Endometrial microvascular endothelial cells (primary cell): Measurements from ENCODE around the gene ATP2B2. TPM values are rescaled to one million over a fixed set of nuclear protein-coding genes. Genes with fewer than 3 reads are reported as not detected.

Experiments used
- total RNA-seq: library from RNA; depleted of rRNA; stranded (reverse); fragments of >200 nt; gene quantifications from one replicate; pipeline ENCODE4 v1.2.3, GENCODE V29; 2015; ENCODE audit errors: inconsistent ontology term

ATP2B2 gene
- total RNA-seq, 1 donor from 2014 or later = not detected

Other genes starting within 250 kb of the ATP2B2 start
- not detected for gene GHRL, start 212.6 kb downstream of the ATP2B2 start, total RNA-seq
- 224 TPM for gene SEC13, start 184.5 kb downstream of the ATP2B2 start, total RNA-seq